Neuronal stem cell (in vitro differentiated cells): Measurements from ENCODE around the gene AVEN.
"Not testable (repeated sequence)": the region's sequence is repeated elsewhere in the genome, so short reads cannot be mapped to it uniquely, and the experiment has no call there.

Experiments used
- DNase-seq: peaks from one replicate; pipeline ENCODE4 v3.0.0-alpha.2; 2013; ENCODE audit warnings: low spot score
- H2AFZ ChIP-seq: one replicate; pipeline ENCODE4 v1.6.1; 2013; ENCODE audit warnings: mild to moderate bottlenecking, low read length, inconsistent platforms
- H2AK5ac ChIP-seq: 2 replicates; pipeline ENCODE4 v1.6.1; 2013; ENCODE audit warnings: low read depth, mild to moderate bottlenecking, inconsistent platforms, low read length, moderate library complexity, mixed read lengths
- H2BK120ac ChIP-seq: 2 replicates; pipeline ENCODE4 v1.6.1; 2013; ENCODE audit warnings: low read depth, mild to moderate bottlenecking, inconsistent platforms, low read length, moderate library complexity, mixed read lengths
- H2BK12ac ChIP-seq: one replicate; pipeline ENCODE4 v1.6.1; 2013; ENCODE audit warnings: low read length, inconsistent platforms
- H2BK15ac ChIP-seq: 2 replicates; pipeline ENCODE4 v1.6.1; 2013; ENCODE audit warnings: mild to moderate bottlenecking, low read length, inconsistent platforms, mixed read lengths
- H2BK5ac ChIP-seq: one replicate; pipeline ENCODE4 v1.6.1; 2013; ENCODE audit warnings: inconsistent platforms, mild to moderate bottlenecking, low read length, moderate library complexity
- H3K14ac ChIP-seq: one replicate; pipeline ENCODE4 v1.6.1; 2013; ENCODE audit warnings: low read length, inconsistent platforms
- H3K18ac ChIP-seq: 2 replicates; pipeline ENCODE4 v1.6.1; 2013; ENCODE audit warnings: low read length, inconsistent platforms
- H3K23ac ChIP-seq: 2 replicates; pipeline ENCODE4 v1.6.1; 2013; ENCODE audit warnings: low read depth, mild to moderate bottlenecking, mixed read lengths, low read length, inconsistent platforms; ENCODE audit not compliant: poor library complexity
- H3K27ac ChIP-seq: replicated peaks from 3 replicates; pipeline ENCODE4 v1.5.1; 2013; ENCODE audit warnings: low read length, inconsistent platforms
- H3K27me3 ChIP-seq, 3 experiments: 2 replicates each; pipeline ENCODE4 v1.6.1; 2013; ENCODE audit warnings: low read length in 3 of 3, mild to moderate bottlenecking in 2 of 3, inconsistent platforms in 1 of 3, low read depth in 1 of 3, mixed read lengths in 1 of 3, moderate library complexity in 1 of 3; ENCODE audit not compliant: control insufficient read depth in 3 of 3, insufficient read depth in 3 of 3
- H3K36me3 ChIP-seq, 2 donors: replicated peaks in 1 of 2; 2 replicates each; pipeline ENCODE4 v1.6.1; 2013; ENCODE audit warnings: low read length in 2 of 2; ENCODE audit not compliant: control insufficient read depth in 2 of 2, insufficient read depth in 2 of 2
- H3K4ac ChIP-seq: 2 replicates; pipeline ENCODE4 v1.6.1; 2013; ENCODE audit warnings: inconsistent platforms, mild to moderate bottlenecking, low read length, moderate library complexity
- H3K4me1 ChIP-seq, 2 donors: 1 replicate in 1 of 2; 2 replicates in 1 of 2; pipeline ENCODE4 v1.6.1; 2013; ENCODE audit warnings: low read length in 2 of 2, low read depth in 1 of 2; ENCODE audit not compliant: control insufficient read depth in 2 of 2, insufficient read depth in 1 of 2
- H3K4me2 ChIP-seq: one replicate; pipeline ENCODE4 v1.6.1; 2013; ENCODE audit warnings: mild to moderate bottlenecking, low read length, inconsistent platforms; ENCODE audit not compliant: insufficient read depth, poor library complexity, severe bottlenecking
- H3K4me3 ChIP-seq, 2 donors: 2 replicates each; pipeline ENCODE4 v1.5.1; 2013; ENCODE audit warnings: low read length in 2 of 2, mild to moderate bottlenecking in 2 of 2, inconsistent platforms in 1 of 2, moderate library complexity in 1 of 2
- H3K79me1 ChIP-seq: one replicate; pipeline ENCODE4 v1.6.1; 2013; ENCODE audit warnings: low read depth, mild to moderate bottlenecking, inconsistent platforms, low read length, moderate library complexity
- H3K9ac ChIP-seq: one replicate; pipeline ENCODE4 v1.6.1; 2013; ENCODE audit warnings: mild to moderate bottlenecking, low read depth, low read length, inconsistent platforms; ENCODE audit not compliant: poor library complexity
- H3K9me3 ChIP-seq, 2 donors: replicated peaks in 1 of 2; 2 replicates each; pipeline versions ENCODE3 to v1.6.1; 2013; ENCODE audit warnings: low read length in 2 of 2, mild to moderate bottlenecking in 2 of 2, inconsistent platforms in 1 of 2, low read depth in 1 of 2, mixed read lengths in 1 of 2, moderate library complexity in 1 of 2; ENCODE audit not compliant: control insufficient read depth in 2 of 2, insufficient read depth in 1 of 2
- H4K8ac ChIP-seq: one replicate; pipeline ENCODE4 v1.6.1; 2013; ENCODE audit warnings: low read depth, mild to moderate bottlenecking, inconsistent platforms, low read length, moderate library complexity
- H4K91ac ChIP-seq: one replicate; pipeline ENCODE4 v1.6.1; 2013; ENCODE audit warnings: low read length, low read depth, mild to moderate bottlenecking, inconsistent platforms; ENCODE audit not compliant: poor library complexity
- WGBS, 2 donors: extraction: QIAGEN DNeasy Blood & Tissue Kit; methylation state at CpG; one replicate each; pipeline ENCODE4 v1.1.7; 2013; ENCODE audit warnings: missing lambda C conversion rate in 2 of 2, mixed read lengths in 1 of 2; ENCODE audit not compliant: insufficient read length in 2 of 2, insufficient replicate concordance in 1 of 2; ENCODE audit errors: extremely low coverage in 2 of 2; 5-methylcytosine and 5-hydroxymethylcytosine counted together

Gene AVEN

GRCh38 chr15:33823119-33823518 is 215.9 kb downstream of the AVEN start:
- no CpG with 5 or more reads among the region's 3 CpGs for WGBS, 2 donors

GRCh38 chr15:33822479-33822878 is 216.5 kb downstream of the AVEN start:
- no peaks in the 10 kb centered on the region for H3K9me3 ChIP-seq
- no peak overlapping the region for H3K4ac ChIP-seq
- no CpG with 5 or more reads among the region's 4 CpGs for WGBS, 2 donors
- no peak overlapping the region for H2BK120ac ChIP-seq
- H3K9ac ChIP-seq, result no peak overlapping the region
- no peaks in the 10 kb centered on the region for H3K27me3 ChIP-seq
- no peak overlapping the region for H2AFZ ChIP-seq
- no peak overlapping the region for H3K4me3 ChIP-seq
- DNase-seq, result no peak
- H3K23ac ChIP-seq, result no peak overlapping the region
- H2BK12ac ChIP-seq, result no peak overlapping the region
- H2AK5ac ChIP-seq, result no peak overlapping the region
- H3K18ac ChIP-seq, result no peak overlapping the region
- no peak overlapping the region for H3K27ac ChIP-seq
- no peaks in the 10 kb centered on the region for H3K4me1 ChIP-seq
- no peak overlapping the region for H3K4me2 ChIP-seq
- no peak overlapping the region for H4K8ac ChIP-seq
- no peak overlapping the region for H2BK5ac ChIP-seq
- no peak overlapping the region for H3K14ac ChIP-seq
- H3K36me3 ChIP-seq, result no peaks in the 10 kb centered on the region
- H4K91ac ChIP-seq, result no peak overlapping the region
- no peaks in the 10 kb centered on the region for H3K79me1 ChIP-seq
- H2BK15ac ChIP-seq, result no peak overlapping the region

More at GRCh38 chr15:33823119-33823518, 215.9 kb downstream of the AVEN start:
- Histone ChIP-seq H2BK5ac (no peak overlapping the region), H3K4me1 (no peaks in the 10 kb centered on the region), H3K14ac (no peak overlapping the region), H2AK5ac (no peak overlapping the region), H2BK12ac (no peak overlapping the region), H3K4me2 (no peak overlapping the region), H3K9ac (no peak overlapping the region), H4K91ac (no peak overlapping the region), H3K79me1 (no peaks in the 10 kb centered on the region), H3K27ac (no peak overlapping the region), H3K18ac (no peak overlapping the region), H3K9me3 (no peaks in the 10 kb centered on the region), H3K4me3 (no peak overlapping the region), H3K36me3 (no peaks in the 10 kb centered on the region), H2BK120ac (no peak overlapping the region), H2BK15ac (no peak overlapping the region), H3K4ac (no peak overlapping the region), H3K23ac (no peak overlapping the region), H3K27me3 (no peaks in the 10 kb centered on the region), H2AFZ (no peak overlapping the region), H4K8ac (no peak overlapping the region)
- no peak for DNase-seq

GRCh38 chr15:33819499-33819898 is 219.5 kb downstream of the AVEN start:
- not testable (repeated sequence) for H3K14ac ChIP-seq, H3K27ac ChIP-seq, DNase-seq, H2BK12ac ChIP-seq, H3K23ac ChIP-seq, H2AFZ ChIP-seq, H2AK5ac ChIP-seq, H3K9me3 ChIP-seq, H2BK15ac ChIP-seq, H3K36me3 ChIP-seq, H2BK120ac ChIP-seq, H2BK5ac ChIP-seq, H3K79me1 ChIP-seq, H3K4me2 ChIP-seq, H3K4me3 ChIP-seq, H3K4ac ChIP-seq, H4K91ac ChIP-seq, H4K8ac ChIP-seq, H3K18ac ChIP-seq, H3K4me1 ChIP-seq, H3K9ac ChIP-seq, H3K27me3 ChIP-seq
- WGBS, 2 donors, result no CpG with 5 or more reads among the region's 6 CpGs
